ENCODE data around the gene DCTPP1. TPM values are rescaled to one million over a fixed set of nuclear protein-coding genes. Genes with fewer than 3 reads are reported as not detected.
"Not testable (repeated sequence)": the region's sequence is repeated elsewhere in the genome, so short reads cannot be mapped to it uniquely, and the experiment has no call there.

DCTPP1 gene
- total RNA-seq, 1 experiment from 2014 or later: 120 TPM

- no peak overlapping the region for H3K4me3 Mint-ChIP-seq (ENCODE audit: low read depth, unreplicated experiment)
- intact Hi-C loops (cut with micrococcal nuclease; ENCODE audit: unreplicated experiment): no loop called here
- DNase-seq: no peak
- peaks cover 9% of the 10 kb centered on the region for H3K4me1 Mint-ChIP-seq (ENCODE audit: low read depth, unreplicated experiment)
- BruUV-seq (replicated peaks): no TSS peak
- CTCF ChIA-PET: interaction anchor here (1.4 kb wide), 1 partner anchor 18 kb away, joined by 8 read pairs; no protein-coding TSS in a partner anchor
- H3K9me3 Mint-ChIP-seq (ENCODE audit: low read depth, unreplicated experiment): no peaks in the 10 kb centered on the region
- TF ChIP-seq CTCF (IDR thresholded peaks at IDR 0.05; ENCODE audit: unreplicated experiment): no peak
- no peaks in the 10 kb centered on the region for H3K36me3 Mint-ChIP-seq (ENCODE audit: insufficient read depth, unreplicated experiment)
- no peak overlapping the region for H3K27ac Mint-ChIP-seq (ENCODE audit: unreplicated experiment)
- H3K27me3 Mint-ChIP-seq (ENCODE audit: unreplicated experiment): peaks cover 13% of the 10 kb centered on the region
These were observed 28.9 kb upstream of the DCTPP1 start for GRCh38 chr16:30458561-30459394.

- no TSS peak for BruUV-seq (replicated peaks)
- no peak for DNase-seq
- intact Hi-C loops (cut with micrococcal nuclease; ENCODE audit: unreplicated experiment): no loop called here
- Mint-ChIP-seq H3K27ac (ENCODE audit: unreplicated experiment) (no peak overlapping the region), H3K9me3 (ENCODE audit: low read depth, unreplicated experiment) (no peaks in the 10 kb centered on the region), H3K4me1 (ENCODE audit: low read depth, unreplicated experiment) (peaks cover 12% of the 10 kb centered on the region), H3K4me3 (ENCODE audit: low read depth, unreplicated experiment) (no peak overlapping the region), H3K27me3 (ENCODE audit: unreplicated experiment) (peaks cover 13% of the 10 kb centered on the region), H3K36me3 (ENCODE audit: insufficient read depth, unreplicated experiment) (no peaks in the 10 kb centered on the region)
- CTCF ChIA-PET: interaction anchor here (1.4 kb wide), 1 partner anchor 19 kb away, joined by 8 read pairs; no protein-coding TSS in a partner anchor
- no peak for TF ChIP-seq CTCF (IDR thresholded peaks at IDR 0.05; ENCODE audit: unreplicated experiment)
These were observed 28.1 kb upstream of the DCTPP1 start for GRCh38 chr16:30457743-30458560.

GRCh38 chr16:30457256-30457655 lies 27.4 kb upstream of the DCTPP1 start:
- H3K27ac Mint-ChIP-seq (ENCODE audit: unreplicated experiment): no peak overlapping the region
- DNase-seq: no peak
- H3K4me3 Mint-ChIP-seq (ENCODE audit: low read depth, unreplicated experiment): no peak overlapping the region
- H3K36me3 Mint-ChIP-seq (ENCODE audit: insufficient read depth, unreplicated experiment): no peaks in the 10 kb centered on the region
- CTCF ChIA-PET: no interaction called here
- H3K4me1 Mint-ChIP-seq (ENCODE audit: low read depth, unreplicated experiment): peaks cover 19% of the 10 kb centered on the region
- no peak for TF ChIP-seq CTCF (IDR thresholded peaks at IDR 0.05; ENCODE audit: unreplicated experiment)
- no TSS peak for BruUV-seq (replicated peaks)
- intact Hi-C loops (cut with micrococcal nuclease; ENCODE audit: unreplicated experiment): no loop called here
- H3K9me3 Mint-ChIP-seq (ENCODE audit: low read depth, unreplicated experiment): no peaks in the 10 kb centered on the region
- peaks cover 13% of the 10 kb centered on the region for H3K27me3 Mint-ChIP-seq (ENCODE audit: unreplicated experiment)

GRCh38 chr16:30456302-30456701 lies 26.5 kb upstream of the DCTPP1 start:
- TF ChIP-seq CTCF (IDR thresholded peaks at IDR 0.05; ENCODE audit: unreplicated experiment): no peak
- Mint-ChIP-seq H3K27me3 (ENCODE audit: unreplicated experiment) (peaks cover 13% of the 10 kb centered on the region), H3K36me3 (ENCODE audit: insufficient read depth, unreplicated experiment) (no peaks in the 10 kb centered on the region), H3K4me1 (ENCODE audit: low read depth, unreplicated experiment) (peaks cover 19% of the 10 kb centered on the region), H3K4me3 (ENCODE audit: low read depth, unreplicated experiment) (no peak overlapping the region), H3K9me3 (ENCODE audit: low read depth, unreplicated experiment) (no peaks in the 10 kb centered on the region), H3K27ac (ENCODE audit: unreplicated experiment) (no peak overlapping the region)
- intact Hi-C loops (cut with micrococcal nuclease; ENCODE audit: unreplicated experiment): no loop called here
- CTCF ChIA-PET: interaction anchor here (0.9 kb wide), 1 partner anchor 26 kb away, joined by 3 read pairs; the partner anchor contains the start of gene DCTPP1
- no TSS peak for BruUV-seq (replicated peaks)
- no peak for DNase-seq

GRCh38 chr16:30452709-30453580 lies 23.1 kb upstream of the DCTPP1 start:
- CTCF ChIA-PET: interaction anchor here (0.7 to 1.2 kb wide), 2 partner anchors 9 to 106 kb away, joined by 3 to 4 read pairs; no protein-coding TSS in a partner anchor
- H3K27ac Mint-ChIP-seq (ENCODE audit: unreplicated experiment); BruUV-seq (replicated peaks); DNase-seq; H3K36me3 Mint-ChIP-seq (ENCODE audit: insufficient read depth, unreplicated experiment); H3K9me3 Mint-ChIP-seq (ENCODE audit: low read depth, unreplicated experiment); intact Hi-C loops (cut with micrococcal nuclease; ENCODE audit: unreplicated experiment): not testable (repeated sequence)
- Mint-ChIP-seq H3K27me3 (ENCODE audit: unreplicated experiment) (peaks cover 13% of the 10 kb centered on the region), H3K4me1 (ENCODE audit: low read depth, unreplicated experiment) (peaks cover 28% of the 10 kb centered on the region), H3K4me3 (ENCODE audit: low read depth, unreplicated experiment) (peak overlapping the region; percentile 29)

Data from Calu3 (cell line).